NCI-H146 (cell line): ENCODE measurements around the gene DMTF1.

ENCODE experiments used
- DNase-seq: peaks from one replicate; lab custom pipeline; 2025; lab: John Stamatoyannopoulos, UW

DMTF1 gene

GRCh38 chr7:87147500-87147899 lies 4.8 kb upstream of the DMTF1 start:
- DNase-seq = no peak

GRCh38 chr7:87148332-87148955 lies 3.8 kb upstream of the DMTF1 start:
- DNase-seq = no peak

- DNase-seq = no peak
These were observed 1.1 kb upstream of the DMTF1 start for GRCh38 chr7:87151002-87151728.

GRCh38 chr7:87151729-87152111 lies 533 bp upstream of the DMTF1 start:
- DNase-seq = no peak

- peak; percentile 27 for DNase-seq
These were observed 816 bp downstream of the DMTF1 start for GRCh38 chr7:87152897-87153641.

GRCh38 chr7:87154166-87154565 lies 1.9 kb downstream of the DMTF1 start:
- no peak for DNase-seq

- DNase-seq = no peak
These were observed 2.3 kb downstream of the DMTF1 start for GRCh38 chr7:87154569-87154968.

- no peak for DNase-seq
These were observed 3.5 kb downstream of the DMTF1 start for GRCh38 chr7:87155788-87156187.

GRCh38 chr7:87156709-87157108 lies 4.5 kb downstream of the DMTF1 start:
- no peak for DNase-seq

- DNase-seq = no peak
These were observed 7.3 kb downstream of the DMTF1 start for GRCh38 chr7:87159538-87159937.

GRCh38 chr7:87164433-87164832 lies 12.2 kb downstream of the DMTF1 start:
- DNase-seq = no peak

GRCh38 chr7:87170828-87171227 lies 18.6 kb downstream of the DMTF1 start:
- DNase-seq = no peak

- DNase-seq = no peak
These were observed 19.2 kb downstream of the DMTF1 start for GRCh38 chr7:87171282-87171934.

GRCh38 chr7:87173471-87173870 lies 21.2 kb downstream of the DMTF1 start:
- no peak for DNase-seq

- no peak for DNase-seq
These were observed 26.1 kb downstream of the DMTF1 start for GRCh38 chr7:87178320-87178719.

- no peak for DNase-seq
These were observed 26.9 kb downstream of the DMTF1 start for GRCh38 chr7:87179180-87179579.

- no peak for DNase-seq
These were observed 34.9 kb downstream of the DMTF1 start for GRCh38 chr7:87187120-87187519.

GRCh38 chr7:87188930-87189329 lies 36.7 kb downstream of the DMTF1 start:
- no peak for DNase-seq

GRCh38 chr7:87190783-87191182 lies 38.5 kb downstream of the DMTF1 start:
- no peak for DNase-seq

GRCh38 chr7:87192784-87193487 lies 40.7 kb downstream of the DMTF1 start:
- no peak for DNase-seq

GRCh38 chr7:87193912-87194311 lies 41.7 kb downstream of the DMTF1 start:
- no peak for DNase-seq

GRCh38 chr7:87199241-87199640 lies 47.0 kb downstream of the DMTF1 start:
- no peak for DNase-seq
